ENCODE results near the gene GRAMD4.

GRAMD4 gene

GRCh38 chr22:46582281-46582933, 37.8 kb upstream of the GRAMD4 start:
- no peak for DNase-seq (ENCODE audit: low read depth)

GRCh38 chr22:46583571-46583970, 36.6 kb upstream of the GRAMD4 start:
- DNase-seq (ENCODE audit: low read depth) = no peak

DNA sequence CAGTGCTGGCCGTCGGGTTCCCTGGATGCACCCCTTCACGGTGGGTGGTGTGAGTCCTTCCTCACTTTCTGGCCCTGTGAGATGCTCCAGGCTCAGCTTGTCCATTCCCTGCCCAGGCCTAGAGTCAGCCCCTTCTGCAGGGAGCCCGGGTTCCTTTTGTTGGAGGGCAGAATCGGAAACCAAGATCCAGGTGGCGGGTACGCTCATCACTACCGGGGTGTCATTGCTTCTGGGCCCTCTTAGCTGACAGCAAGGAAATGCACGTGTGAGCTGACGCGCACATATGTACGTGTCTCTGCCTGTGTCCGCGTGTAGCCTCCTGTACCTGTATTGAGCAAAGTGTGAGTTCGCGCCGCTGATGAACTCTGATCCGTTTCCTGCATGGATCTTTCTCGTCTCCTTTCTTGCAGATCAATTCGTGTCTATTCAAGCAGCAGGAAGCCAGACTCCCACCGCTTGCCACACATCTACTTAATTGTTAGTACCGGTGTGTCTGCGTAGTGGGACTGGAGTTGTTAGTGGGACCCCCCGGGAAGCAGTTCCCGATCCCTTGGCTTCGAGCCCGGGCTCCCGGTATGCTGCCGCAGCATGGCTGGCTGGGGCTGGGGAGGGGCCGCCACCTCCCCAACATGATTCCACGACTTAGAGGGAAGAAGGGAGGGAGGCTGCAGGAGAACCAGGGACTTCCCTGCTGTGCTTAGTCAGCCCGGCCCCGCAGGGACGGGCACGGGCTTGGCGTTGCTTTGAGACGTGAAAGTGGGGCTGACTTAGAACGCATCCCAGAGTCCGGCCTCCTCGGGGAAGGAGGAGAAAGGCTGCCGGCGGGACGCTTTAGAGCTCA, 35.9 kb upstream of the GRAMD4 start:
- no peak for DNase-seq (ENCODE audit: low read depth)

DNA sequence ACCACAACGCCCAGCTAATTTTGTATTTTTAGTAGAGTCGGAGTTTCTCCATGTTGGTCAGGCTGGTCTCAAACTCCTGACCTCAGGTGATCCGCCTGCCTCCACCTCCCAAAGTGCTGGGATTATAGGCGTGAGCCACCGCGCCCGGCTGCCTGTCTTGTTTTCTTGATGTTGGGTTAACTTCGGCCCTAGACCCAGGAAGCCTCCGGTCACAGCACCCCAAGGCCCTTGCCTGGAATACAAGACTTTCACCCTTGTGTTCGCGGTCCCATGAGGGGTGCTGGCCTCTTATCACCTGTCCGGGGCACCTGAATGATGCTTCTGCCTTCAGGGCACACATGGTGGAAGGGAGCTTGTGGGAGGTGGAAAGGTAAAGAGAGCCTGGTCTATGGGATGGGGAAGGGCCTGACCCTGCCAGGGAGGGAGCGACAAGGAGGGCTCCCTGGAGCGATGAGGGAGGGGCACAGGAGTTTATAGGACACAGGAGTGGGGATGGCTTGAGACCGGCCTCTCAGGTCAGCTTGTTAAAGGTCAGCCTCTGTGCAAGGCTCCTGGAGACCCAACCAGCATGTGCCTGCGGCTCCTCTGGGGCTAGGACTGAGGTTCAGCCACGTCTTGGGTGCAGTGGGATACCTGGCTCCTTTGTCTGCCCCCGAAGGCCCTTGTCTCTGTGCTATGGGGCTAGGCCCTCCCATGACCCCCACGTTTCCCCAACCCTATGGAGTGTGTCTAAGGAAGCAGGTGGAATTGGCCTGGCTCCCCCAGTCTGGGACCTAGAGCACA, 34.7 kb upstream of the GRAMD4 start:
- no peak for DNase-seq (ENCODE audit: low read depth)

- DNase-seq (ENCODE audit: low read depth) = no peak
These were observed 34.1 kb upstream of the GRAMD4 start for GRCh38 chr22:46586123-46586519.

- no peak for DNase-seq (ENCODE audit: low read depth)
These were observed 33.6 kb upstream of the GRAMD4 start for GRCh38 chr22:46586531-46587011.

- DNase-seq (ENCODE audit: low read depth) = no peak
These were observed 33.1 kb upstream of the GRAMD4 start for GRCh38 chr22:46587061-46587460.

DNA sequence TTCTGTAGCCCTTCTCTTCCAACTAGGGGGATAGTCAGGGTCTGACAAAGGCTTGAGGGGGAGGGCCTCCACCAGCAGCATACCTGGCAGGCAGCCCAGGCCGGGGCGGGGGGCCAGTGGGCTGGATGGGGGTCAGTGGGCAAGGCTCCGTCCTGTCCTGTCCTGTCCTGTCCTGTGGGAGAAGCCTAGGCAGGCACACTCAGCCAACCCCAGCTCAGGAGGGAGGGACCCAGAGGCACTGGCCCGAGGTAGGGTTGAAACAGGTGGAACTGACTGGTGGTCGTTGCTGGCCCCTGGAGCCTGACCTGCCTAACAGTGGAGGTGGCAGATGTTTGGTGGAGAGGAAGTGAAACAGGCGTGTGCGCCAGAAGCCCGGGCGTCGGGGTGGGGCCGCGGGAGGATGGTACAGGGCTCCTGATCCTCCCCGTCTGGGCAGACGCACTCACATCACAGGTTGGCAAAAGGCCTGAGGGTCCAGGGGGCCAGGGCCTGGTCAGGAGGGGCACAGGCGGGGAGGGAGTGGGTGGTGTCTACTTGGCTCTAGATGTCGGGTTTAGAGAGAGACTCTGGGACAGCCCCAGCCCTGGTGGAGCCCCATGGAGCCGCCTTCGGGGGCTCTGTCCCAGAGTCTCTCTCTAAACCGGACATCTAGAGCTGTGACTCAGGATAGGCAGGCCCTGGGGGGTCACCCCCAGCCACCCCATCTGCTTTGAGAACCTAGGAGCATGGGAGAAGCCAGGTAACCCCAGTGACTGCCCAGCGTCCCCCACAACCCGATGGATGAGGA, 32.5 kb upstream of the GRAMD4 start:
- no peak for DNase-seq (ENCODE audit: low read depth)

GRCh38 chr22:46588279-46589140, 31.7 kb upstream of the GRAMD4 start:
- no peak for DNase-seq (ENCODE audit: low read depth)

GRCh38 chr22:46589141-46589748, 30.9 kb upstream of the GRAMD4 start:
- no peak for DNase-seq (ENCODE audit: low read depth)

DNA sequence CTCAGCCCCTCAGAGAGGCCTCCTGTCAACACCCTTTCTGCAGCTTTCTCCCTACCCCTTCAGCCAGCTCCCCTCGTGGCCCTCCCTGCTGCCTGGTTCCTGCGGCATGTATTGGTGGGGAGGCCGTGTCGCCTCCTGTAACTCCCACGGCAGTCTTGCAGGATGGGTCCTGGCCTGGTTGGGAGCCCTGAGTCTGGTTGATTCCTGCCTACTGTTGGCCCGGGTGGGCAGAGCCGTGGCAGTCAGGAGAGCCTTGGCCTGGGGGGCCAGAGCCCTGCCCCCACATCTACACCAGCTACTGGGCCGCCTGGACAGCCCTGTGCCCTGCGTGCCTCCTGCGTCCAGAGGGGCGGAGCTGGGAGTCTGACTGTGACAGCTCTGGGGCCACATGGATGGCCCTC, 30.3 kb upstream of the GRAMD4 start:
- no peak for DNase-seq (ENCODE audit: low read depth)

- DNase-seq (ENCODE audit: low read depth) = no peak
These were observed 29.9 kb upstream of the GRAMD4 start for GRCh38 chr22:46590334-46590733.

- no peak for DNase-seq (ENCODE audit: low read depth)
These were observed 28.3 kb upstream of the GRAMD4 start for GRCh38 chr22:46591930-46592329.

DNA sequence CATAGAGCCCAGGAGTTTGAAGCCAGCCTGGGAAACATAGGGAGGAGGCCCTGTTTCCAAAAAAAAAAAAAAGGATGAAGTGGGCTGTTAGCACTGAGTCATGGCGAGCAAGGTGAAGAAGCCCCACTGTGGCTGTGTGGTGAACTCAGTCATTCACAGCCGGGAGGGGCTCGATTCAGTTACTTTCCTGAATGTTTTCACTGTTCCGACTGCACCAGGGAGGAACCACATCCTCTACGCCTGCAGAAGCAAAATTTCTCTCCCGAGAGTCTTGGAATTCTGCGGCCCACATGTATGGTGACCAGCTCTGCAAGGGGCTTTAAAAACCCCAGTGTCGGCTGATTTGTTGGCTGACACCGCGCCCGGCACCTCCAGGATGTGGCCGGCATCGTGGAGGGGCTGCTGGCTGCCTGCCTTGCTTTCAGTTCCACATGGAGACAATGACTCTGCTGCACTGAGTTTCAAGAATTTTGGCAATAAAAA, 27.8 kb upstream of the GRAMD4 start:
- DNase-seq (ENCODE audit: low read depth) = no peak

DNA sequence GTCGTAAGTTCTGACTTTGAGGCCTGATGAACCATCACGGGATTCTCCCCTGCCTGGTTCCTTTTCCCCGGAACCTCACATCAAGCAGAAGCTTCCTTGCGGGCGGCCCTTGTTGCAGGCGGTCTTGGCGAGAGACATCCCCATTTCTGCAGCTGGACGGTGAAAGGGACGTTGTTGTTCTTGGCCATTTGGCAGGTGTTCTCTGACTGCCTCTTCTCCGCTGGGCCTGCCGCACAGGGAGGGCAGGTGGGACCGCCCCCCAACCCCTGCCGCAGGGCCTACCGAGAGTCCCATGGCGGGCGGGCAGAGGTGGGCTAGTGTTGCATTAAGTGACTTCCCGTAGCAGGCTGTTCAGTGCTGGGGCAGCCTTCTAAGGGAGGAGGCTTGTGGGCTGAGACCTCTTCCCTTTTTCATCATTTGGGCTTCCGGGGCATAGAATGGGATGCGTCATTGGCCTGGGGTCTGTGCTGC, 26.9 kb upstream of the GRAMD4 start:
- DNase-seq (ENCODE audit: low read depth) = no peak

DNA sequence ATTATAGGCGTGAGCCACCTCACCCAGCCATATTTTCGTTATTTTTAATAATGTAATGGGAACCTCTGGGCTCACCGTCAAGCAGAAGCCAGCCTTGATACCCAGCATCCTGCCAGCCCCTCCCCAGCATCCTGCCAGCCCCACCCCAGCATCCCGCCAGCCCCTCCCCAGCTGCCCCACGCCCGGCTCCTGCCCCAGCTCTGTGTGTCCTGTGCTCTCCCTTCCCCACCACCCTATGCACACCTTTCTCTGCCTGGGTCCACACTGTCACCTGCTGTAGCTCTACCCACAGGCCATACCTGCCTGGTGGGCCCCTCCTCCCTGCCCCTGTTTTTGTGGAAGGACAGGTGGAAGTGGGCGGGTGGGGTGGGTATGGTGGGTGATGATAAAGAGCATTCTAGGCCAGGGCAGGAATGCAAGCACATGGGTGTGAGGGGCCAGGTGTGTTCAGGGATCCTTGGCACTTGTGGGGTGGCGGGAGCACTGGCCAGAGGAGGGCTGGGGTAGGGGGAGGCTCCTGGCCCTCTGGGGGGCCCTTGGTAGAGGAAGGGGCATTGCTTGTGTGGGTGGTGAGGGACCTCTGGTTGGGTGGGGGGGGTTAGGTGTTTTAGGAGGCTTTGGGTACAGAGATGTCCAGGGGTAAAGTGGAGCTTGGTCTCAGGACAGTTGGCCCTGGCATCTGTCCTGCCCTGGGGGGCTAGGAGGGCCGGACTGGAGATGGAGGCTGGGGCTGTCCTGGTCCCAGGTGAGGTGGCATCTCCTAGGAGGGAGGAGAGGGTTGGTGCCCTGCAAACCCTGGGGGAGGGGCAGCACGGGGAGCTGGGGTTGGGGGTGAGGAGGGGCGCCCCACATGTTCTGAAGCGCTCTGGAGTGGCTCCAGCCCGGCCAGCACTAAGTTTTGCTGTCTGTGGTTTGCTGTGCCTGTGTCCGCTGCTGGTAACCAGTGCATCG, 25.9 kb upstream of the GRAMD4 start:
- DNase-seq (ENCODE audit: low read depth) = no peak

- no peak for DNase-seq (ENCODE audit: low read depth)
These were observed 25.3 kb upstream of the GRAMD4 start for GRCh38 chr22:46594947-46595298.

- no peak for DNase-seq (ENCODE audit: low read depth)
These were observed 24.6 kb upstream of the GRAMD4 start for GRCh38 chr22:46595545-46595944.

GRCh38 chr22:46596032-46596441, 24.1 kb upstream of the GRAMD4 start:
- no peak for DNase-seq (ENCODE audit: low read depth)
